Central memory CD4-positive, alpha-beta T cell (primary cell): ENCODE results near the gene EEF2K.
"Not testable (repeated sequence)": the region's sequence is repeated elsewhere in the genome, so short reads cannot be mapped to it uniquely, and the experiment has no call there.

Experiments
- DNase-seq: peaks from one replicate; pipeline ENCODE4 v3.0.0; 2022

Gene EEF2K

GRCh38 chr16:22213236-22213635 is 7.2 kb downstream of the EEF2K start:
- DNase-seq, result no peak

GRCh38 chr16:22213801-22214200 is 7.7 kb downstream of the EEF2K start:
- no peak for DNase-seq

- DNase-seq, result no peak
Observed at GRCh38 chr16:22214402-22214801, 8.3 kb downstream of the EEF2K start.

GRCh38 chr16:22214889-22215288 is 8.8 kb downstream of the EEF2K start:
- DNase-seq, result no peak

GRCh38 chr16:22216191-22216831 is 10.2 kb downstream of the EEF2K start:
- no peak for DNase-seq

- not testable (repeated sequence) for DNase-seq
Observed at GRCh38 chr16:22216832-22217225, 10.8 kb downstream of the EEF2K start.

- DNase-seq, result peak; percentile 9
Observed at GRCh38 chr16:22217890-22218730, 12.0 kb downstream of the EEF2K start.

GRCh38 chr16:22219389-22220068 is 13.5 kb downstream of the EEF2K start:
- no peak for DNase-seq

- DNase-seq, result no peak
Observed at GRCh38 chr16:22220069-22220440, 14.0 kb downstream of the EEF2K start.

- no peak for DNase-seq
Observed at GRCh38 chr16:22220714-22221113, 14.6 kb downstream of the EEF2K start.

GRCh38 chr16:22222006-22222405 is 15.9 kb downstream of the EEF2K start:
- DNase-seq, result no peak

- DNase-seq, result no peak
Observed at GRCh38 chr16:22222998-22223397, 16.9 kb downstream of the EEF2K start.

- DNase-seq, result no peak
Observed at GRCh38 chr16:22225060-22225459, 19.0 kb downstream of the EEF2K start.

GRCh38 chr16:22229889-22230288 is 23.8 kb downstream of the EEF2K start:
- no peak for DNase-seq

- DNase-seq, result no peak
Observed at GRCh38 chr16:22232277-22233036, 26.4 kb downstream of the EEF2K start.

GRCh38 chr16:22233037-22233372 is 26.9 kb downstream of the EEF2K start:
- DNase-seq, result no peak

GRCh38 chr16:22235839-22236745 is 30.0 kb downstream of the EEF2K start:
- no peak for DNase-seq

- no peak for DNase-seq
Observed at GRCh38 chr16:22239131-22239805, 33.2 kb downstream of the EEF2K start.

GRCh38 chr16:22240023-22240710 is 34.1 kb downstream of the EEF2K start:
- no peak for DNase-seq

- no peak for DNase-seq
Observed at GRCh38 chr16:22250522-22250921, 44.4 kb downstream of the EEF2K start.

- no peak for DNase-seq
Observed at GRCh38 chr16:22252317-22252716, 46.2 kb downstream of the EEF2K start.
